ENCODE measurements around the gene ADPRHL1.

Gene ADPRHL1

DNA sequence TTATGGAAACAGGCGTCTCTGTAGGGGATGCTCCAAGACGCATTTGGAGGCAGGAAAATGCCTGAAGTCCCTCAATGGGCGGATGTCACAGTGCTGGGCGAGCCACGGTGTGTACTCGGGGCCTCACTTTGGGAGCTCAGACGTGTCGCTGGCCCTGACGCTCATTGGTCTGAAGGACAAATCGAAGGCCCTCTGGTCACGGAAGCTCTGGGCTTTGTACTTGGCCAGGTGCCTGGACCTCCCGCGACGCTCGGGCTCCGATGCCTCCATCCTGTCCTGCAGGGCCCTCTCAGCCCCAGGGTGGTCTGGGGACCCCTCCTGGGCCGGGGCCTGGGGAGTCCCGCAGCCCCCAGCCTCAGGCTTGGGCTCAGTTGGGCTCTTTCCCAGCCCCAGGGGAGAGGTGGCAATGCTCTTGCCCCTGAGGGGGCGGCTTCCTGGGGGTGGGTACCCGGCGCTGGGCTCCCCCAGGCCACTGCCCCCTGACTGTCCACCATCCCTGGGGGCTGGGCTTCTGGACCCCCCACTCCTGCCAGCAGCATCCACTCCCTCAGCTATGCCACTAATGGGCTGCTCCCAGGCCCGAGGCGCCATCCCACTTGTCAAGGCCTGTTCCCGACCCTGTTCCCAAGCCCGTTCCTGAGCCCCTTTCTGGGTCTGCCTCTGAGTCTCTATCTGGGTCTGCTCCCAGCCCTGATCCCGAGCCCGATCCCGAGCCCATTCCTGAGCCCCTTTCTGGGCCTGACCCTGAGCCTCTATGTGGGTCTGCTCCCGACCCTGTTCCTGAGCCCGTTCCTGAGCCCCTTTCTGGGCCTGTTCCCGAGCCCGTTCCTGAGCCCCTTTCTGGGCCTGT, 49.8 kb downstream of the ADPRHL1 start:
- H3K9me2 ChIP-seq (replicated peaks; ENCODE audit: low read depth, low read length), result no peaks in the 10 kb centered on the region
- H4K20me1 ChIP-seq (ENCODE audit: insufficient read depth, low read length, poor library complexity, severe bottlenecking), result no peaks in the 10 kb centered on the region
- no peaks in the 10 kb centered on the region for H3K9me3 ChIP-seq (ENCODE audit: insufficient read depth, low read depth, low read length)
- no peak overlapping the region for H3K4me3 ChIP-seq (ENCODE audit: low read length, poor library complexity, severe bottlenecking)
- H2AFZ ChIP-seq (ENCODE audit: low read length), result no peak overlapping the region
- no peaks in the 10 kb centered on the region for H3F3A ChIP-seq (ENCODE audit: low read depth)
- H3K27me3 ChIP-seq (ENCODE audit: insufficient read depth, low read length, poor library complexity, severe bottlenecking), result no peaks in the 10 kb centered on the region
- no peaks in the 10 kb centered on the region for H3K36me3 ChIP-seq (ENCODE audit: insufficient read depth, low read length)
- H3K4me1 ChIP-seq (ENCODE audit: insufficient read depth, low read length, poor library complexity, severe bottlenecking), result no peaks in the 10 kb centered on the region
- no peak for TF ChIP-seq EZH2phosphoT487 (IDR thresholded peaks at IDR 0.05; ENCODE audit: borderline replicate concordance)
- TF ChIP-seq, protein P1, sequence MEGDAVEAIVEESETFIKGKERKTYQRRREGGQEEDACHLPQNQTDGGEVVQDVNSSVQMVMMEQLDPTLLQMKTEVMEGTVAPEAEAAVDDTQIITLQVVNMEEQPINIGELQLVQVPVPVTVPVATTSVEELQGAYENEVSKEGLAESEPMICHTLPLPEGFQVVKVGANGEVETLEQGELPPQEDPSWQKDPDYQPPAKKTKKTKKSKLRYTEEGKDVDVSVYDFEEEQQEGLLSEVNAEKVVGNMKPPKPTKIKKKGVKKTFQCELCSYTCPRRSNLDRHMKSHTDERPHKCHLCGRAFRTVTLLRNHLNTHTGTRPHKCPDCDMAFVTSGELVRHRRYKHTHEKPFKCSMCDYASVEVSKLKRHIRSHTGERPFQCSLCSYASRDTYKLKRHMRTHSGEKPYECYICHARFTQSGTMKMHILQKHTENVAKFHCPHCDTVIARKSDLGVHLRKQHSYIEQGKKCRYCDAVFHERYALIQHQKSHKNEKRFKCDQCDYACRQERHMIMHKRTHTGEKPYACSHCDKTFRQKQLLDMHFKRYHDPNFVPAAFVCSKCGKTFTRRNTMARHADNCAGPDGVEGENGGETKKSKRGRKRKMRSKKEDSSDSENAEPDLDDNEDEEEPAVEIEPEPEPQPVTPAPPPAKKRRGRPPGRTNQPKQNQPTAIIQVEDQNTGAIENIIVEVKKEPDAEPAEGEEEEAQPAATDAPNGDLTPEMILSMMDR (conservative IDR thresholded peaks at IDR 0.05; ENCODE audit: low read length), result no peak
- H3K79me2 ChIP-seq (ENCODE audit: insufficient read depth, low read length), result no peaks in the 10 kb centered on the region
- H3K9ac ChIP-seq (ENCODE audit: low read depth, low read length, poor library complexity, severe bottlenecking), result no peak overlapping the region
- H3K4me2 ChIP-seq (ENCODE audit: low read depth, low read length, poor library complexity, severe bottlenecking), result no peak overlapping the region

GRCh38 chr13:113402471-113403254, 50.6 kb downstream of the ADPRHL1 start:
- no peak overlapping the region for H3K9ac ChIP-seq (ENCODE audit: low read depth, low read length, poor library complexity, severe bottlenecking)
- TF ChIP-seq, protein P1 (conservative IDR thresholded peaks at IDR 0.05; ENCODE audit: low read length), result no peak
- TF ChIP-seq EZH2phosphoT487 (IDR thresholded peaks at IDR 0.05; ENCODE audit: borderline replicate concordance), result no peak
- no peaks in the 10 kb centered on the region for H3K4me1 ChIP-seq (ENCODE audit: insufficient read depth, low read length, poor library complexity, severe bottlenecking)

GRCh38 chr13:113401452-113402415, 51.6 kb downstream of the ADPRHL1 start:
- H3K79me2 ChIP-seq (ENCODE audit: insufficient read depth, low read length), result no peaks in the 10 kb centered on the region
- H3K4me2 ChIP-seq (ENCODE audit: low read depth, low read length, poor library complexity, severe bottlenecking), result no peak overlapping the region
- no peaks in the 10 kb centered on the region for H3K27me3 ChIP-seq (ENCODE audit: insufficient read depth, low read length, poor library complexity, severe bottlenecking)
- H3K9me2 ChIP-seq (replicated peaks; ENCODE audit: low read depth, low read length), result no peaks in the 10 kb centered on the region
- H3K9me3 ChIP-seq (ENCODE audit: insufficient read depth, low read depth, low read length), result no peaks in the 10 kb centered on the region
- TF ChIP-seq, protein P1 (conservative IDR thresholded peaks at IDR 0.05; ENCODE audit: low read length), result no peak
- no peak for TF ChIP-seq EZH2phosphoT487 (IDR thresholded peaks at IDR 0.05; ENCODE audit: borderline replicate concordance)
- no peaks in the 10 kb centered on the region for H3K4me1 ChIP-seq (ENCODE audit: insufficient read depth, low read length, poor library complexity, severe bottlenecking)
- H4K20me1 ChIP-seq (ENCODE audit: insufficient read depth, low read length, poor library complexity, severe bottlenecking), result no peaks in the 10 kb centered on the region
- H3K9ac ChIP-seq (ENCODE audit: low read depth, low read length, poor library complexity, severe bottlenecking), result no peak overlapping the region
- no peak overlapping the region for H3K4me3 ChIP-seq (ENCODE audit: low read length, poor library complexity, severe bottlenecking)
- H3F3A ChIP-seq (ENCODE audit: low read depth), result no peaks in the 10 kb centered on the region
- no peaks in the 10 kb centered on the region for H3K36me3 ChIP-seq (ENCODE audit: insufficient read depth, low read length)
- no peak overlapping the region for H2AFZ ChIP-seq (ENCODE audit: low read length)

More at GRCh38 chr13:113402471-113403254, 50.6 kb downstream of the ADPRHL1 start:
- H3K4me2 ChIP-seq (ENCODE audit: low read depth, low read length, poor library complexity, severe bottlenecking), result no peak overlapping the region
- H3K4me3 ChIP-seq (ENCODE audit: low read length, poor library complexity, severe bottlenecking), result no peak overlapping the region
- H3K79me2 ChIP-seq (ENCODE audit: insufficient read depth, low read length), result no peaks in the 10 kb centered on the region
- H3K9me3 ChIP-seq (ENCODE audit: insufficient read depth, low read depth, low read length), result no peaks in the 10 kb centered on the region
- H4K20me1 ChIP-seq (ENCODE audit: insufficient read depth, low read length, poor library complexity, severe bottlenecking), result no peaks in the 10 kb centered on the region
- H2AFZ ChIP-seq (ENCODE audit: low read length), result no peak overlapping the region
- H3K36me3 ChIP-seq (ENCODE audit: insufficient read depth, low read length), result no peaks in the 10 kb centered on the region
- H3K9me2 ChIP-seq (replicated peaks; ENCODE audit: low read depth, low read length), result no peaks in the 10 kb centered on the region
- no peaks in the 10 kb centered on the region for H3K27me3 ChIP-seq (ENCODE audit: insufficient read depth, low read length, poor library complexity, severe bottlenecking)
- no peaks in the 10 kb centered on the region for H3F3A ChIP-seq (ENCODE audit: low read depth)

Measured in Loucy (cell line).